CD4-positive, CD25-positive, alpha-beta regulatory T cell (primary cell): Measurements from ENCODE around the gene RASGRP1. TPM values are rescaled to one million over a fixed set of nuclear protein-coding genes. Genes with fewer than 3 reads are reported as not detected.
A peak's percentile ranks its signal among the peaks of the same experiment; 100 is the strongest.

Source experiments
- ATAC-seq, 2 donors: fragments of 150-1000 bp; cut with Tn5 transposase; one replicate each; pipeline ENCODE4 v1.10.0; 2021; ENCODE audit warnings: low read depth in 2 of 2, moderate number of reproducible peaks in 2 of 2, moderate library complexity in 1 of 2
- DNase-seq, 3 donors: peaks; one replicate each; pipeline versions ENCODE4 v3.0.0 to v3.0.0-alpha.2; 2012 to 2022; ENCODE audit warnings: mixed read lengths in 1 of 3
- H3K27ac ChIP-seq: one replicate; pipeline ENCODE4 v1.7.0; 2013; ENCODE audit warnings: mild to moderate bottlenecking, low read length; ENCODE audit not compliant: insufficient read depth, poor library complexity, severe bottlenecking
- H3K27me3 ChIP-seq: one replicate; pipeline ENCODE4 v1.7.0; 2013; ENCODE audit warnings: low read length; ENCODE audit not compliant: control insufficient read depth, insufficient read depth
- H3K36me3 ChIP-seq: one replicate; pipeline ENCODE4 v1.7.0; 2013; ENCODE audit warnings: mild to moderate bottlenecking, low read length, moderate library complexity; ENCODE audit not compliant: control insufficient read depth, insufficient read depth
- H3K4me1 ChIP-seq: 2 replicates; pipeline ENCODE4 v1.7.0; 2013; ENCODE audit warnings: mild to moderate bottlenecking, low read length; ENCODE audit not compliant: insufficient read depth, control insufficient read depth, poor library complexity, severe bottlenecking
- H3K4me3 ChIP-seq: one replicate; pipeline ENCODE4 v1.7.0; 2013; ENCODE audit warnings: low read depth, mild to moderate bottlenecking, low read length, moderate library complexity
- H3K9me3 ChIP-seq, 2 experiments: 1 replicate in 1 of 2; 2 replicates in 1 of 2; pipeline ENCODE4 v1.7.0; 2013; ENCODE audit warnings: low read length in 2 of 2, mild to moderate bottlenecking in 1 of 2, moderate library complexity in 1 of 2; ENCODE audit not compliant: control insufficient read depth in 2 of 2
- H3K27ac Mint-ChIP-seq, 3 donors: one replicate each; pipeline ENCODE4 v1.8.0; 2020 to 2022; ENCODE audit warnings: mild to moderate bottlenecking in 3 of 3, mixed read lengths in 3 of 3, moderate library complexity in 2 of 3
- H3K27me3 Mint-ChIP-seq: one replicate; pipeline ENCODE4 v1.8.0; 2022; ENCODE audit warnings: mild to moderate bottlenecking, mixed read lengths
- H3K36me3 Mint-ChIP-seq: one replicate; pipeline ENCODE4 v1.8.0; 2020; ENCODE audit warnings: mixed read lengths
- H3K4me1 Mint-ChIP-seq, 4 donors: one replicate each; pipeline ENCODE4 v1.8.0; 2020 to 2022; ENCODE audit warnings: mixed read lengths in 4 of 4, mild to moderate bottlenecking in 1 of 4
- H3K4me3 Mint-ChIP-seq, 4 donors: one replicate each; pipeline ENCODE4 v1.8.0; 2020 to 2022; ENCODE audit warnings: mild to moderate bottlenecking in 4 of 4, mixed read lengths in 4 of 4, moderate library complexity in 3 of 4
- H3K9me3 Mint-ChIP-seq, 7 donors: one replicate each; pipeline ENCODE4 v1.8.0; 2020 to 2022; ENCODE audit warnings: mixed read lengths in 7 of 7, mild to moderate bottlenecking in 3 of 7, moderate library complexity in 2 of 7
- polyA plus RNA-seq, 4 donors: library from polyadenylated mRNA; unstranded; fragments of 300-500 nt; fragmentation: Illumina TruSeq; gene quantifications; one replicate each; pipeline ENCODE4 v1.2.3, GENCODE V29; 2021
- total RNA-seq: library from RNA; stranded (reverse); gene quantifications from one replicate; pipeline ENCODE4 v1.2.3, GENCODE V29; 2022

Gene RASGRP1
- total and polyA plus RNA-seq, 5 donors from 2014 or later, result 74.5 to 216 (median 87.7) TPM

DNA sequence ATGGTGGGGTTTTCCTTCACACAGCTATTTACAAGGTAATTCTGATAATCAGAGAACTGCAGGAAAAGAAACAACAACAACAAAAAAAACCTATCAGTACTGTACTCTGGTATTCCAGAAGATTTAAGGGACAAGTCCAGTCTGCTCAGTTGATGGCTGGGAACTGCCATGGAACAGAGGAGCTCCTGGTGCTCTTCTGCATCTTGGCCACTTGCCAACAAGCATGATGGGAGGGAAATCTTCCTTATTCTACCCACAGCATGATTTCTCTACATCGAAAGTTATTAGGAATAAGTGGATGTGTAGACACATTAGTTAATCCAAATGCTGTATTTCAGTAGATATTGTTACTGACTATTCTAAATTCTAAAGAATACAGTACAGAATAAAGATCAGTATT lies 51.7 kb downstream of the RASGRP1 start:
- Mint-ChIP-seq H3K4me1 (peaks cover 6 to 32% (median 21%) of the 10 kb centered on the region in 4 donors), H3K27me3 (no peaks in the 10 kb centered on the region), H3K27ac (peak overlapping the region in 2 of 3 donors; percentile 28 to 87), H3K36me3 (peaks cover 70% of the 10 kb centered on the region), H3K4me3 (no peak overlapping the region), H3K9me3 (no peaks in the 10 kb centered on the region)
- H3K27me3 ChIP-seq, result no peaks in the 10 kb centered on the region
- no peaks in the 10 kb centered on the region for H3K4me1 ChIP-seq
- no peak for DNase-seq
- no peak overlapping the region for H3K4me3 ChIP-seq
- H3K27ac ChIP-seq, result no peak overlapping the region
- no peak for ATAC-seq
- H3K36me3 ChIP-seq, result peaks cover 99% of the 10 kb centered on the region
- no peaks in the 10 kb centered on the region for H3K9me3 ChIP-seq

DNA sequence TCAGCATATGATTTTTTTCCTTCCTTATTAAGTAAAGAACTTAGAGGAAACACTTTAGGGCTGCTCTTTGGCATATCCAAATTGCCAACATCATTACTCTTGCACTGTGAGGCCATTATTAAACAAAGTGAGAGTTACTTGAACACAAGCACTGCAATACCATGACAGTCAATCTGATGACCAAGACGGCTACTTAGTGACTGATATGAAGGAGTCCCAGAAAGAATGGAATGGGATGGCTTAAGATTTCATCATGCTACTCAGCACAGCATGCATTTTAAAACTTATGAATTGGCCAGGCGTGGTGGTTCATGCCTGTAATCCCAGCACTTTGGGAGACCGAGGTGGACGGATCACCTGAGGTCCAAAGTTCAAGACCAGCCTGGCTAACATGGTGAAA lies 55.5 kb downstream of the RASGRP1 start:
- Histone ChIP-seq H3K4me3 (no peak overlapping the region), H3K27me3 (no peaks in the 10 kb centered on the region), H3K4me1 (no peaks in the 10 kb centered on the region), H3K36me3 (peaks cover 100% of the 10 kb centered on the region), H3K27ac (no peak overlapping the region), H3K9me3 (no peaks in the 10 kb centered on the region)
- Mint-ChIP-seq H3K9me3 (no peaks in the 10 kb centered on the region), H3K4me3 (no peak overlapping the region), H3K36me3 (peaks cover 66% of the 10 kb centered on the region), H3K27me3 (no peaks in the 10 kb centered on the region), H3K27ac (peak overlapping the region; percentile 65 to 86 (median 67)), H3K4me1 (peaks cover 0 to 20% (median 15%) of the 10 kb centered on the region in 4 donors)
- DNase-seq, result no peak
- no peak for ATAC-seq

DNA sequence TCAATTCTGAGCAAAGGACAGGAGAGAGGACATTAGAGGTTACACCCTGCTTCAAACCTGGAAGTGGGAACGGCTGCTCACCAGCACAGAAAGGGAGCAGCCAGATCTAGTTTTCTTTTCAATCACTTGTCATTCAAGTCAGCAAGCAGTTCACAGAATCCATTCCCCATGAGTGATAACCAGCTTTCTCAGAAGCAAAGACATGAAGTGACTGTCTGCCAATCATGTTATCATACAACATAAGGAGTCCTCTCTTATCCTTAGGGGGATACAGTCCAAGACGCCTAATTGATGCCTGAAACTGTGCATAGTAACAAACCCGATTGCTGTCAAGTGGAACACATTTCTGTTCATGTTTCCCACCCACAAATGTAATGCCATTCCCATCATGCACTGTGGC lies 56.0 kb downstream of the RASGRP1 start:
- no peak overlapping the region for H3K4me3 Mint-ChIP-seq
- no peaks in the 10 kb centered on the region for H3K27me3 Mint-ChIP-seq
- H3K4me1 Mint-ChIP-seq, result peaks cover 0 to 17% (median 14%) of the 10 kb centered on the region in 4 donors
- no peaks in the 10 kb centered on the region for H3K27me3 ChIP-seq
- peaks cover 100% of the 10 kb centered on the region for H3K36me3 ChIP-seq
- peak in 1 of 3 donors; percentile 72 for DNase-seq
- peak overlapping the region; percentile 13 to 86 (median 28) for H3K27ac Mint-ChIP-seq
- no peak overlapping the region for H3K4me3 ChIP-seq
- no peaks in the 10 kb centered on the region for H3K4me1 ChIP-seq
- H3K9me3 Mint-ChIP-seq, result no peaks in the 10 kb centered on the region
- no peak overlapping the region for H3K27ac ChIP-seq
- H3K9me3 ChIP-seq, result no peaks in the 10 kb centered on the region
- ATAC-seq, result no peak
- H3K36me3 Mint-ChIP-seq, result peaks cover 61% of the 10 kb centered on the region

DNA sequence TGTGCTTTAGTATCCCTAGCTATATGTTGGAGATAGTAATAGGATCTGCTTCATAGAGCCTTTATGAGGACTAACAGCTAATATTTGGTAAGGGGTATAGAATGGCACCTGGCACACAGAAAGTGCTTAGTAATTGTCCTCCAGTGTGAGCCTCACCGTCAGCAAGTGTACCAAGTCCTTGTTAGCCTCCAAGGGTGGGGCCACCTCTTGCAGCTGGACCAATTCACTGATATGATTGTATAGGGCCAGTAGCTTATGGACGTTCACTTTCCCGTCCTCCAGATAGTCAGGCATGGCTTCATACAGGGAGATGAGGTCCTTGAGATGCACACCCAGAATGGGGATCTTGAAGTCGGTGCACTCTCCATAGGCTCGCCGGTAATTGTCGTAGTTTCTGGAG lies 57.0 kb downstream of the RASGRP1 start:
- peak overlapping the region in 2 of 3 donors; percentile 50 to 82 for H3K27ac Mint-ChIP-seq
- peaks cover 64% of the 10 kb centered on the region for H3K36me3 Mint-ChIP-seq
- H3K4me3 ChIP-seq, result no peak overlapping the region
- H3K4me1 Mint-ChIP-seq, result peaks cover 0 to 17% (median 14%) of the 10 kb centered on the region in 4 donors
- ATAC-seq (no peak), DNase-seq (no peak)
- no peak overlapping the region for H3K27ac ChIP-seq
- H3K4me1 ChIP-seq, result no peaks in the 10 kb centered on the region
- H3K27me3 ChIP-seq, result no peaks in the 10 kb centered on the region
- H3K9me3 ChIP-seq, result no peaks in the 10 kb centered on the region
- no peak overlapping the region for H3K4me3 Mint-ChIP-seq
- H3K27me3 Mint-ChIP-seq, result no peaks in the 10 kb centered on the region
- no peaks in the 10 kb centered on the region for H3K9me3 Mint-ChIP-seq
- peaks cover 100% of the 10 kb centered on the region for H3K36me3 ChIP-seq

DNA sequence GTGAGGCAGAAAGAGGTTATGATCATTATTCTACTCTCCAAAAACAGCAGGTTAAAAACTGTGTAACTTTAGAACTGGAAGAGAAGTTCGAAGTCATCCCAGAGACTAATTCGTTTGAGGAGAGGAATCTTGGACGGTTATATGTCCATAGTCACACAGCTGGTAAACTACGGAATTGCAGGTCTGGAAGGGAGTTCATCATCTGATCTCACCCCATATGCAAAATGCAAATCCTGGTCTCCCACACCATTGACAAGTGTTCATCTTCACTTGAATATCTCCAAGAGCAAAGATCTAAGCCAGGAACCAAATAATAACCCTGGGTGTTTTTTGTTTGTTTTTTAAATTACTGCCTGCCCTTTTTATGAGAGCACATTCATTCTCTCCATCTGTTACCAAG lies 57.6 kb downstream of the RASGRP1 start:
- Mint-ChIP-seq H3K4me3 (no peak overlapping the region), H3K27ac (peak overlapping the region; percentile 31 to 82 (median 50)), H3K4me1 (peaks cover 0 to 17% (median 14%) of the 10 kb centered on the region in 4 donors), H3K27me3 (no peaks in the 10 kb centered on the region), H3K36me3 (peaks cover 69% of the 10 kb centered on the region), H3K9me3 (no peaks in the 10 kb centered on the region)
- Histone ChIP-seq H3K27ac (no peak overlapping the region), H3K4me1 (no peaks in the 10 kb centered on the region), H3K27me3 (no peaks in the 10 kb centered on the region), H3K4me3 (no peak overlapping the region), H3K9me3 (no peaks in the 10 kb centered on the region), H3K36me3 (peaks cover 100% of the 10 kb centered on the region)
- DNase-seq (no peak), ATAC-seq (no peak)

DNA sequence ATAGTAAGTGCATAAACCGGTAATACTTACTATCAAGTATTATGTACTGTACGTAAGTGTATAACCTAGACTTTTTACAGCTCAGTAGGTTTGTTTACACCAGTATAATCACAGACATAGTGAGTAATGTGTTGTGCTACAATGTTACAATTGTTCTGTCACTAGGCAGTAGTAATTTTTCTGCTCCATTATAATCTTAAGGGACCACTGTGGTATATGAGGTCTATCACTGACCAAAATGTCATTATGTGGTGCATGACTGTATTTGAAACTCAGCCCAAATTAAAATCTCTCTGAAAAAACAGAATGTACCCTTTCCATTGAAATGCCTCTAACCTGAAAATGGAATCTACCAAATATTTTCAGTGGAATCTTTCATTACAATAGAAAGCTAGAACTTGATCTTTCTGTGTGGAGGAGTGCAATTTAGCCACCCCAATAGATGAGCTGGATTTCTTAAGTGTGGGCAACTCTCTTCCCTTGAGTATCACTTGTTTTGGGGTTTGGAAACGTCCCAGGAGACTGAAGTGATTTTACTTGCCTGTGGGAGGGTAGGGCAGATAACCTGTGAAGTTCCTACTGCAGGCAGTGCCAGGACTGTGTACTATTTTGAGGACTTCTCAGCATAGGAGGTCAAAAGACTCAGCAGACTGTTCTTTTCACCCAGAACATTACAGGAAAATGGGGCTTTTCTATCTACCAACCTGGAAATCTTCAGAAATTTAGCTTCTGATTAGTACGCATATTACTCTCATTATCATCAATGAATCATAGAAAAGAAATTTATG lies 59.7 kb downstream of the RASGRP1 start:
- H3K9me3 Mint-ChIP-seq, result no peaks in the 10 kb centered on the region
- peaks cover 71% of the 10 kb centered on the region for H3K36me3 Mint-ChIP-seq
- no peak overlapping the region for H3K4me3 Mint-ChIP-seq
- DNase-seq (no peak), ATAC-seq (no peak)
- H3K9me3 ChIP-seq, result no peaks in the 10 kb centered on the region
- H3K27me3 Mint-ChIP-seq, result no peaks in the 10 kb centered on the region
- H3K4me3 ChIP-seq, result no peak overlapping the region
- H3K36me3 ChIP-seq, result peaks cover 98% of the 10 kb centered on the region
- peak overlapping the region; percentile 32 to 87 (median 43) for H3K27ac Mint-ChIP-seq
- no peaks in the 10 kb centered on the region for H3K4me1 ChIP-seq
- peaks cover 0 to 22% (median 11%) of the 10 kb centered on the region in 4 donors for H3K4me1 Mint-ChIP-seq
- no peak overlapping the region for H3K27ac ChIP-seq
- H3K27me3 ChIP-seq, result no peaks in the 10 kb centered on the region

DNA sequence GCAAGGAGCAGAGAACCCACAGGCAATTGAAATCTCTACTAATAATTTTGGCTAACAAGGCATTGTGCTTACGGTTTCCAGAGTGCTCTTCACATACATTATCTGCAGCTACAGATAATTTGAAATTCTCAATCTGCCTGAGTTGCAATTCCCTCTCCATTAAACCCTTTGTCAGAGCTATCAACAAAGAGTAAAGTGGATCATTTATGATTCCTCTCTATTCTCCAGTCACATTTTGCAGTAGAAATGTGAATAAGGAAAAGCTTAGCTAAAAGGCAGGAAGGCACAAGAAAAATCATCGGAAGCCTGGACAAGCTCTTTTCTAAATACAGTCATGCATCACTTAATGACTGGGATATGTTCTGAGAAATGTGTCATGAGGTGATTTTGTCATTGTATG lies 61.1 kb downstream of the RASGRP1 start:
- Histone ChIP-seq H3K4me1 (no peaks in the 10 kb centered on the region), H3K36me3 (peaks cover 98% of the 10 kb centered on the region), H3K27me3 (no peaks in the 10 kb centered on the region), H3K27ac (no peak overlapping the region), H3K4me3 (no peak overlapping the region), H3K9me3 (no peaks in the 10 kb centered on the region)
- Mint-ChIP-seq H3K9me3 (no peaks in the 10 kb centered on the region), H3K36me3 (peaks cover 74% of the 10 kb centered on the region), H3K4me3 (no peak overlapping the region), H3K27me3 (no peaks in the 10 kb centered on the region), H3K27ac (peak overlapping the region in 2 of 3 donors; percentile 15 to 48), H3K4me1 (peaks cover 0 to 18% (median 3%) of the 10 kb centered on the region in 4 donors)
- DNase-seq (no peak), ATAC-seq (no peak)

DNA sequence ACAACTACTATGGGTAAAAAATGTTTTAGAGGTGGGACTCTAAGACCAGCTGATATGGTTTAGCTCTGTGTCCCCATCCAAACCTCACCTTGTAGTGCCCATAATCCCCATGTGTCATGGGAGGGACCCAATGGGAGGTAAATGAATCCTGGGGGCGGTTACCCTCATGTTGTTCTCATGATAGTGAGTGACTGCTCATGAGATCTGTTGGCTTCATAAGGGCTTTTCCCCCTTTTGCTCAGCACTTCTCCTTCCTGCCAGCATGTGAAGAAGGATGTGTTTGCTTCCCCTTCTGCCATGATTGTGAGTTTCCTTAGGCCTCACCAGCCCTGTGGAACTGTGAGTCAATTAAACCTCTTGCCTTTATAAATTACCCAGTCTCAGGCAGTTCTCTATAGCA lies 65.0 kb downstream of the RASGRP1 start:
- Histone ChIP-seq H3K36me3 (peaks cover 97% of the 10 kb centered on the region), H3K9me3 (no peaks in the 10 kb centered on the region), H3K4me3 (no peak overlapping the region), H3K27ac (no peak overlapping the region), H3K4me1 (no peaks in the 10 kb centered on the region), H3K27me3 (no peaks in the 10 kb centered on the region)
- H3K4me1 Mint-ChIP-seq, result peaks cover 3 to 24% (median 5%) of the 10 kb centered on the region in 4 donors
- no peak for DNase-seq
- H3K27me3 Mint-ChIP-seq, result no peaks in the 10 kb centered on the region
- peaks cover 65% of the 10 kb centered on the region for H3K36me3 Mint-ChIP-seq
- H3K27ac Mint-ChIP-seq, result peak overlapping the region in 2 of 3 donors; percentile 73 to 74
- ATAC-seq, result no peak
- no peak overlapping the region for H3K4me3 Mint-ChIP-seq
- H3K9me3 Mint-ChIP-seq, result no peaks in the 10 kb centered on the region
